ELF-1 (cell line): Measurements from ENCODE around the gene SUPT20HL2.
"Not testable (repeated sequence)": the region's sequence is repeated elsewhere in the genome, so short reads cannot be mapped to it uniquely, and the experiment has no call there.

Experiments used
- DNase-seq: peaks from one replicate; pipeline ENCODE4 v3.0.0-alpha.2; 2016; ENCODE audit warnings: low read depth, low spot score

Gene SUPT20HL2

GRCh38 chrX:24314019-24314635 is at the start of gene SUPT20HL2:
SUPT20HL2 (minus strand) TSS chrX:24314069; CDS start chrX:24313315, 754 bp downstream.
- DNase-seq, result no peak

GRCh38 chrX:24362089-24362745 is 48.3 kb upstream of the SUPT20HL2 start:
- not testable (repeated sequence) for DNase-seq

- DNase-seq, result no peak
Observed at GRCh38 chrX:24360272-24360671, 46.4 kb upstream of the SUPT20HL2 start, which contains the start of gene SUPT20HL1. SUPT20HL1 (plus strand) TSS chrX:24360639; CDS start chrX:24362761, 2,122 bp downstream.

GRCh38 chrX:24357106-24357505 is 43.2 kb upstream of the SUPT20HL2 start:
- DNase-seq, result no peak

- DNase-seq, result no peak
Observed at GRCh38 chrX:24355095-24355494, 41.2 kb upstream of the SUPT20HL2 start.

GRCh38 chrX:24350217-24350616 is 36.3 kb upstream of the SUPT20HL2 start:
- DNase-seq, result no peak

GRCh38 chrX:24347881-24348280 is 34.0 kb upstream of the SUPT20HL2 start:
- peak; percentile 54 for DNase-seq

GRCh38 chrX:24343719-24344118 is 29.9 kb upstream of the SUPT20HL2 start:
- no peak for DNase-seq

- DNase-seq, result no peak
Observed at GRCh38 chrX:24341795-24342194, 27.9 kb upstream of the SUPT20HL2 start.

GRCh38 chrX:24340501-24340900 is 26.6 kb upstream of the SUPT20HL2 start:
- no peak for DNase-seq

GRCh38 chrX:24339911-24340310 is 26.0 kb upstream of the SUPT20HL2 start:
- no peak for DNase-seq

- no peak for DNase-seq
Observed at GRCh38 chrX:24335871-24336270, 22.0 kb upstream of the SUPT20HL2 start.

GRCh38 chrX:24334461-24334860 is 20.6 kb upstream of the SUPT20HL2 start:
- no peak for DNase-seq

GRCh38 chrX:24333371-24333770 is 19.5 kb upstream of the SUPT20HL2 start:
- no peak for DNase-seq

- no peak for DNase-seq
Observed at GRCh38 chrX:24332878-24333277, 19.0 kb upstream of the SUPT20HL2 start.

GRCh38 chrX:24325231-24325630 is 11.4 kb upstream of the SUPT20HL2 start:
- DNase-seq, result no peak

- no peak for DNase-seq
Observed at GRCh38 chrX:24321741-24322395, 8.0 kb upstream of the SUPT20HL2 start.

- DNase-seq, result no peak
Observed at GRCh38 chrX:24317567-24317966, 3.7 kb upstream of the SUPT20HL2 start.

- no peak for DNase-seq
Observed at GRCh38 chrX:24316111-24316510, 2.2 kb upstream of the SUPT20HL2 start.

GRCh38 chrX:24312249-24312607 is 1.6 kb downstream of the SUPT20HL2 start:
- DNase-seq, result not testable (repeated sequence)

- peak; percentile 72 for DNase-seq
Observed at GRCh38 chrX:24311507-24312248, 2.2 kb downstream of the SUPT20HL2 start.

GRCh38 chrX:24310916-24311315 is 3.0 kb downstream of the SUPT20HL2 start:
- DNase-seq, result peak; percentile 85
